ENCODE data around the gene RREB1. TPM values are rescaled to one million over a fixed set of nuclear protein-coding genes. Genes with fewer than 3 reads are reported as not detected.

The RREB1 gene
- total and polyA plus RNA-seq, 2 of the 4 experiments (the other 2 are of a cell fraction), result 8.4 to 14.5 TPM

DNA sequence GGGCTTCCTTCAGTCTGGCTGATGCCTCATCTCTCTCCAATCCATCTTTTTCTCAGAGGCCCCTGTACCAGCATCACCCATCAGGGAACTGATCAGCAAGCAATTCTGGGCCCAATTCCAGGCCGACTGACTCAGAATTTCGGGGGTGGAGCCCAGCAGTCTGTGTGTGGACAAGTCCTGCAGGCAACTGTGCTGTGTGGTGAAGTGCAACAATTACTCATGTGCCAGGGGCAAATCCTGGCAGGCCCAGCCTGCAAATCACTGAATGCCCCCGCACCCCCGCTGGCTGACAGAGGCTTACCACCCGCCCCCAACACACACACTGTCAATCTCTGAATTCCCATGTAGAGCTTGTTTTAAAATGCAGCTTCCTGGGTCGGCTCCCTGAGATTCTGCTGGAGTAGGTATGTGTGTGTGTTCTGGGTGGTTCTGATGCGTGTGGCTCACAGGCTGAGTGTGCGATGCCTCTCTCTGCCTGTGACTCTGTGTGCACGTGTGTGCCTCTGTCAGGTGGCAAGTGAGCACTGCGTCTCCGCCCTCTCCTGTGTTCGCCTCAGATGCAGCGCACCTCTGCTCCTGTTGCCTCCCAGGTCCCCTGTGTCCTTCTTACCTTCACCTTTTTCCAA is 159.8 kb downstream of the RREB1 start (continued):
- no peak for TF ChIP-seq SMC3 (IDR thresholded peaks at IDR 0.05; ENCODE audit: low read depth, low read length)

DNA sequence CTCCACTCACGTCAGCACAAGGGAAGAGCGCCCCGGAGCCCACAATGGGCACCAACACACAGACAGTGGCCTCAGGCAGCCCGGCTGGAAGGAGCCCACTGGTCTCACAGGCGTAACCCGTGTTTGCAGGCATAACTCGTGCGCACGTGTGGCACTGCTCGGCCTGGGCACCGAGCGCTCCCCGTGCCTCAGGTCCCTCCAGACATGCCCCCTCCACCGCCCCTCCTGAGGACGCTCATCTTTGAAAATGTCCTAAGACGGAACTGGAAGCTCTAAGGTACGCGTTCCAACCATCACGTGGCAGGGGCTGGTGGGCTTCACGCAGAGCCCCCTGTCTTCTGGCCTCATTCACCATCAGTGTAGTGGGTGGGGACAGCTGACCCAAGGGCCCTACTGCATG is 160.6 kb downstream of the RREB1 start:
- no peak overlapping the region for H4K8ac ChIP-seq (ENCODE audit: low read depth in 2 of 2, low read length in 2 of 2)
- no peak overlapping the region for H3K4me3 ChIP-seq (ENCODE audit: insufficient read depth, low read depth, low read length)
- H2AFZ ChIP-seq (replicated peaks; ENCODE audit: low read length, poor library complexity), result peak overlapping the region; percentile 10
- H3K27ac ChIP-seq (ENCODE audit: insufficient read depth, low read length), result no peak overlapping the region
- ATAC-seq (ENCODE audit: low read depth), result no peak
- H3K18ac ChIP-seq (ENCODE audit: low read depth, low read length), result no peak overlapping the region; the same call in 1 of the 2 replicates
- no peak overlapping the region for H3K14ac ChIP-seq (replicated peaks; ENCODE audit: low read depth, low read length)
- WGBS, 2 experiments (ENCODE audit: extremely low coverage in 2 of 2, insufficient read length in 1 of 2), result 97% methylated on average over 14 of the region's 20 CpGs; no CpG with 5 or more reads in 1 of the 2 experiments
- peaks cover 5% of the 10 kb centered on the region for H3K9me3 ChIP-seq (ENCODE audit: control insufficient read depth, insufficient read depth, low read length)
- H3K79me1 ChIP-seq (ENCODE audit: low read depth in 1 of 2, low read length in 2 of 2), result no peaks in the 10 kb centered on the region
- ChIA-PET CTCF (no interaction called here), POLR2A (ENCODE audit: unreplicated experiment) (no interaction called here)
- H3K4me1 ChIP-seq (ENCODE audit: control insufficient read depth, insufficient read depth, low read length), result peaks cover 4% of the 10 kb centered on the region
- H3K4me2 ChIP-seq (ENCODE audit: low read depth, low read length), result no peak overlapping the region
- H2BK20ac ChIP-seq (ENCODE audit: low read depth, low read length), result no peak overlapping the region
- dilution Hi-C loops (cut with HindIII; ENCODE audit: low sequenced_read_pairs, unreplicated experiment), result no loop called here
- no peak for TF ChIP-seq ELK1 (IDR thresholded peaks at IDR 0.05; ENCODE audit: borderline replicate concordance, low read depth, low read length)
- TF ChIP-seq MAZ (IDR thresholded peaks at IDR 0.05; ENCODE audit: borderline replicate concordance, low read depth, low read length), result no peak
- TF ChIP-seq MAFK (IDR thresholded peaks at IDR 0.05; ENCODE audit: low read depth, low read length), result no peak
- TF ChIP-seq, protein P1, sequence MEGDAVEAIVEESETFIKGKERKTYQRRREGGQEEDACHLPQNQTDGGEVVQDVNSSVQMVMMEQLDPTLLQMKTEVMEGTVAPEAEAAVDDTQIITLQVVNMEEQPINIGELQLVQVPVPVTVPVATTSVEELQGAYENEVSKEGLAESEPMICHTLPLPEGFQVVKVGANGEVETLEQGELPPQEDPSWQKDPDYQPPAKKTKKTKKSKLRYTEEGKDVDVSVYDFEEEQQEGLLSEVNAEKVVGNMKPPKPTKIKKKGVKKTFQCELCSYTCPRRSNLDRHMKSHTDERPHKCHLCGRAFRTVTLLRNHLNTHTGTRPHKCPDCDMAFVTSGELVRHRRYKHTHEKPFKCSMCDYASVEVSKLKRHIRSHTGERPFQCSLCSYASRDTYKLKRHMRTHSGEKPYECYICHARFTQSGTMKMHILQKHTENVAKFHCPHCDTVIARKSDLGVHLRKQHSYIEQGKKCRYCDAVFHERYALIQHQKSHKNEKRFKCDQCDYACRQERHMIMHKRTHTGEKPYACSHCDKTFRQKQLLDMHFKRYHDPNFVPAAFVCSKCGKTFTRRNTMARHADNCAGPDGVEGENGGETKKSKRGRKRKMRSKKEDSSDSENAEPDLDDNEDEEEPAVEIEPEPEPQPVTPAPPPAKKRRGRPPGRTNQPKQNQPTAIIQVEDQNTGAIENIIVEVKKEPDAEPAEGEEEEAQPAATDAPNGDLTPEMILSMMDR (conservative IDR thresholded peaks at IDR 0.05; ENCODE audit: low read depth, low read length), result no peak
- no peak for TF ChIP-seq RFX5 (IDR thresholded peaks at IDR 0.05; ENCODE audit: low read depth, low read length)
- TF ChIP-seq RAD21 (IDR thresholded peaks at IDR 0.05; ENCODE audit: low read length), result no peak
- no peak for TF ChIP-seq SMC3 (IDR thresholded peaks at IDR 0.05; ENCODE audit: low read depth, low read length)
- no peak for TF ChIP-seq CEBPB (IDR thresholded peaks at IDR 0.05; ENCODE audit: low read depth, low read length)
- TF ChIP-seq RCOR1 (IDR thresholded peaks at IDR 0.05; ENCODE audit: insufficient replicate concordance, low read length), result no peak
- TF ChIP-seq POLR2A (IDR thresholded peaks at IDR 0.05; ENCODE audit: low read depth, low read length), result no peak
- TF ChIP-seq MXI1 (IDR thresholded peaks at IDR 0.05; ENCODE audit: borderline replicate concordance, low read depth, low read length), result no peak
- no peak for TF ChIP-seq CHD1 (IDR thresholded peaks at IDR 0.05; ENCODE audit: low read depth, low read length)
- no peak overlapping the region for H2AK5ac ChIP-seq (ENCODE audit: low read depth, low read length)
- no peak overlapping the region for H2BK5ac ChIP-seq (ENCODE audit: low read depth, low read length, poor library complexity, severe bottlenecking)
- H3K4ac ChIP-seq (ENCODE audit: low read depth, low read length), result peak overlapping the region; percentile 17; the same call in 1 of the 2 replicates
- no peak for DNase-seq
- H4K5ac ChIP-seq (ENCODE audit: low read depth, low read length), result no peak overlapping the region
- H3K9ac ChIP-seq (ENCODE audit: low read depth, low read length), result no peak overlapping the region
- intact Hi-C loops (cut with micrococcal nuclease), result no loop called here
- no peaks in the 10 kb centered on the region for H4K20me1 ChIP-seq (ENCODE audit: insufficient read depth, low read length)
- no peak overlapping the region for H3K56ac ChIP-seq (ENCODE audit: extremely low read depth, insufficient read depth, low read length)
- H2BK120ac ChIP-seq (ENCODE audit: low read depth, low read length), result 0 out of 2 replicates have a peak overlapping the region, but pooled peaks have one; percentile 8
- no TSS peak for BruUV-seq (replicated peaks)
- H3K9me1 ChIP-seq (ENCODE audit: insufficient read depth, low read length), result 0 out of 2 replicates have a peak, but pooled peaks cover 7% of the 10 kb centered on the region
- H2AK9ac ChIP-seq (replicated peaks; ENCODE audit: low read depth, low read length, poor library complexity), result no peak overlapping the region
- H3K27me3 ChIP-seq (ENCODE audit: control insufficient read depth, insufficient read depth, low read length), result no peaks in the 10 kb centered on the region
- in situ Hi-C loops (cut with MboI; ENCODE audit: low sequenced_read_pairs), result no loop called here
- no peak overlapping the region for H3K23ac ChIP-seq (ENCODE audit: low read depth, low read length)
- H3K36me3 ChIP-seq (ENCODE audit: control insufficient read depth, insufficient read depth, low read length), result no peaks in the 10 kb centered on the region
- no peak overlapping the region for H2BK15ac ChIP-seq (ENCODE audit: low read depth, low read length)
- H4K91ac ChIP-seq (ENCODE audit: insufficient read depth, low read depth, low read length), result no peak overlapping the region
